ENCODE data around the gene ALK. TPM values are rescaled to one million over a fixed set of nuclear protein-coding genes. Genes with fewer than 3 reads are reported as not detected.

The ALK gene
- total and polyA plus RNA-seq, 4 donors = 4.2 to 16.7 (median 14.2) TPM

GRCh38 chr2:29444150-29444549 lies 477.2 kb downstream of the ALK start:
- 67% methylated on average over 1 of the region's 3 CpGs for WGBS (ENCODE audit: insufficient coverage)
- no peak overlapping the region for H3K27ac ChIP-seq (ENCODE audit: low read depth, low read length)

GRCh38 chr2:29443627-29444026 lies 477.8 kb downstream of the ALK start:
- Histone ChIP-seq H3K36me3 (ENCODE audit: control insufficient read depth, insufficient read depth, low read length) (no peaks in the 10 kb centered on the region), H3K4me1 (ENCODE audit: control insufficient read depth, insufficient read depth, low read length) (peaks cover 6% of the 10 kb centered on the region), H3K27ac (ENCODE audit: low read depth, low read length) (no peak overlapping the region), H3K27me3 (ENCODE audit: control insufficient read depth, insufficient read depth, low read length) (no peaks in the 10 kb centered on the region), H3K9me3 (ENCODE audit: control insufficient read depth, insufficient read depth, low read length) (no peaks in the 10 kb centered on the region), H3K4me3 (ENCODE audit: low read depth, low read length) (no peak overlapping the region)
- no peak for DNase-seq (ENCODE audit: low read depth in 4 of 6, low spot score in 6 of 6)
- 20% methylated on average over 1 of the region's 4 CpGs for WGBS (ENCODE audit: insufficient coverage)

More at GRCh38 chr2:29444150-29444549, 477.2 kb downstream of the ALK start:
- no peak for DNase-seq (ENCODE audit: low read depth in 4 of 6, low spot score in 6 of 6)
- H3K27me3 ChIP-seq (ENCODE audit: control insufficient read depth, insufficient read depth, low read length) = no peaks in the 10 kb centered on the region
- H3K4me1 ChIP-seq (ENCODE audit: control insufficient read depth, insufficient read depth, low read length) = peaks cover 6% of the 10 kb centered on the region
- H3K9me3 ChIP-seq (ENCODE audit: control insufficient read depth, insufficient read depth, low read length) = no peaks in the 10 kb centered on the region
- no peaks in the 10 kb centered on the region for H3K36me3 ChIP-seq (ENCODE audit: control insufficient read depth, insufficient read depth, low read length)
- no peak overlapping the region for H3K4me3 ChIP-seq (ENCODE audit: low read depth, low read length)

DNA sequence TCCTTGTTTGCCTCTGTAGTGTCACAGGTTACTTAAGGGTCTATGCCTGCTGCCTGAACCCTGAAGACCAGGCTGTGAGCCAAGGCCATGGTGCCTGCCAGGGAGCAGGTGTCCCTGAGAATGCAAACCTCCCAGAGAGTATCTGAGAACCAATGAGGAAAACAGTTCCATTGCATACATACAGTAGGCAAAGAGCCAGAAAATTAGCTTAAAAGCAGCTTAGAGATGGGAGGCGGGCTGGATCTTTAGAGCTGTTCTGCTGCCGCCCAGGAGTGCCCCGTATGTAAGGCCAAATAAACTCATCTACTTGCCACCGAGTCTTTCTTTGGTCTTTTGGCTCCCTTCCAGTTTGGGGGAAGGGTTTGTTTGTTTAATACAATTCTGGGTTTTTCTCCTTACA lies 478.2 kb downstream of the ALK start:
- H3K4me1 ChIP-seq (ENCODE audit: control insufficient read depth, insufficient read depth, low read length) = peaks cover 6% of the 10 kb centered on the region
- no peak overlapping the region for H3K27ac ChIP-seq (ENCODE audit: low read depth, low read length)
- H3K9me3 ChIP-seq (ENCODE audit: control insufficient read depth, insufficient read depth, low read length) = no peaks in the 10 kb centered on the region
- no peaks in the 10 kb centered on the region for H3K27me3 ChIP-seq (ENCODE audit: control insufficient read depth, insufficient read depth, low read length)
- no peak overlapping the region for H3K4me3 ChIP-seq (ENCODE audit: low read depth, low read length)
- H3K36me3 ChIP-seq (ENCODE audit: control insufficient read depth, insufficient read depth, low read length) = no peaks in the 10 kb centered on the region
- WGBS (ENCODE audit: insufficient coverage) = no CpG with 5 or more reads among the region's 4 CpGs
- peak in 2 of 6 donors; percentile 30 to 54 for DNase-seq (ENCODE audit: low read depth in 4 of 6, low spot score in 6 of 6)

- Histone ChIP-seq H3K9me3 (ENCODE audit: control insufficient read depth, insufficient read depth, low read length) (no peaks in the 10 kb centered on the region), H3K4me1 (ENCODE audit: control insufficient read depth, insufficient read depth, low read length) (peaks cover 6% of the 10 kb centered on the region), H3K36me3 (ENCODE audit: control insufficient read depth, insufficient read depth, low read length) (no peaks in the 10 kb centered on the region), H3K4me3 (ENCODE audit: low read depth, low read length) (no peak overlapping the region), H3K27ac (ENCODE audit: low read depth, low read length) (no peak overlapping the region), H3K27me3 (ENCODE audit: control insufficient read depth, insufficient read depth, low read length) (no peaks in the 10 kb centered on the region)
- DNase-seq (ENCODE audit: low read depth in 4 of 6, low spot score in 6 of 6) = no peak
- 90% methylated on average over 6 of the region's 6 CpGs for WGBS (ENCODE audit: insufficient coverage)
Measured at GRCh38 chr2:29440921-29441623, 480.3 kb downstream of the ALK start.

DNA sequence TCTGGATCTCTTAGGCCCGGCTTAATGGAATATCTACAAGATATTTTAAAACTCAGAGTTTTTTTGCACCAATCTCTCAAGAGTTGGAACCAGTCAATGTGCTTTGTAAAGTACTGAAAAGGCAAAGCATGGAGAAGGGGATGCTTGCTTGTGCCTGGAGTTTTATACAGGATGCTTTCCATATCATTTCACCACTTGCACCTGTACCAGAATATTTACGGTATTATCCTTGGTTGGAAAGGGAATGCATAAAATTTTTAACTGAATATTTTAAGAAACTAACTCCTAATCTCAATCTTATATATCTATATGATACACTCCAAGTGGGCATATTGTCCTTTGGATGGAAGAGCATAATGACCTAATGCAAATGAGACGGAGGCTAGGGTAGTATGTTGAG lies 487.5 kb downstream of the ALK start:
- no peak for DNase-seq (ENCODE audit: low read depth in 4 of 6, low spot score in 6 of 6)
- H3K27me3 ChIP-seq (ENCODE audit: control insufficient read depth, insufficient read depth, low read length) = no peaks in the 10 kb centered on the region
- no peaks in the 10 kb centered on the region for H3K36me3 ChIP-seq (ENCODE audit: control insufficient read depth, insufficient read depth, low read length)
- H3K9me3 ChIP-seq (ENCODE audit: control insufficient read depth, insufficient read depth, low read length) = no peaks in the 10 kb centered on the region
- H3K27ac ChIP-seq (ENCODE audit: low read depth, low read length) = no peak overlapping the region
- no peak overlapping the region for H3K4me3 ChIP-seq (ENCODE audit: low read depth, low read length)
- 80% methylated on average over 1 of the region's 3 CpGs for WGBS (ENCODE audit: insufficient coverage)
- no peaks in the 10 kb centered on the region for H3K4me1 ChIP-seq (ENCODE audit: control insufficient read depth, insufficient read depth, low read length)

- Histone ChIP-seq H3K4me1 (ENCODE audit: control insufficient read depth, insufficient read depth, low read length) (no peaks in the 10 kb centered on the region), H3K9me3 (ENCODE audit: control insufficient read depth, insufficient read depth, low read length) (no peaks in the 10 kb centered on the region), H3K4me3 (ENCODE audit: low read depth, low read length) (no peak overlapping the region), H3K36me3 (ENCODE audit: control insufficient read depth, insufficient read depth, low read length) (no peaks in the 10 kb centered on the region), H3K27me3 (ENCODE audit: control insufficient read depth, insufficient read depth, low read length) (no peaks in the 10 kb centered on the region), H3K27ac (ENCODE audit: low read depth, low read length) (no peak overlapping the region)
- WGBS (ENCODE audit: insufficient coverage) = 88% methylated on average over 1 of the region's 2 CpGs
- no peak for DNase-seq (ENCODE audit: low read depth in 4 of 6, low spot score in 6 of 6)
Measured at GRCh38 chr2:29433128-29433527, 488.3 kb downstream of the ALK start.

DNA sequence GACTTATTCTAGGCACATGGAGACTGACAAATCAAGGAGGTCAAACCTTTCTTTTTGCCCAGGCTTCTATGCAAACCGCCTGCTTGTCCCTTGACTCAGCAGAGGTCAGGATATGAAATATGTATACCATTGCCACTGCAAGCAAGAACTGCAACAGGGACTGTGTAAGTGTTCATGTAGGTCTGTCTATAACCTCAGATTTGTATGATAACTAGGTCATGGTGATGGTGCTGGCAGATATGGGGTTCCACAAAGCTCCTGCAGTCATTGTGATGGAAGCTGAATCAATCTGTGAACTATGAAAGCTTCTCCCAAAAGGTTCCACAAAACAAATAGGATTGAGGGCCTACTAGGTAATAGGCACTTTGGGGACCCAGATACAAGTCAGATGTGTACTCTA lies 489.9 kb downstream of the ALK start:
- WGBS (ENCODE audit: insufficient coverage) = no CpG with 5 or more reads among the region's 1 CpG
- no peaks in the 10 kb centered on the region for H3K36me3 ChIP-seq (ENCODE audit: control insufficient read depth, insufficient read depth, low read length)
- DNase-seq (ENCODE audit: low read depth in 4 of 6, low spot score in 6 of 6) = no peak
- H3K27me3 ChIP-seq (ENCODE audit: control insufficient read depth, insufficient read depth, low read length) = no peaks in the 10 kb centered on the region
- no peak overlapping the region for H3K27ac ChIP-seq (ENCODE audit: low read depth, low read length)
- no peaks in the 10 kb centered on the region for H3K4me1 ChIP-seq (ENCODE audit: control insufficient read depth, insufficient read depth, low read length)
- no peaks in the 10 kb centered on the region for H3K9me3 ChIP-seq (ENCODE audit: control insufficient read depth, insufficient read depth, low read length)
- H3K4me3 ChIP-seq (ENCODE audit: low read depth, low read length) = no peak overlapping the region

DNA sequence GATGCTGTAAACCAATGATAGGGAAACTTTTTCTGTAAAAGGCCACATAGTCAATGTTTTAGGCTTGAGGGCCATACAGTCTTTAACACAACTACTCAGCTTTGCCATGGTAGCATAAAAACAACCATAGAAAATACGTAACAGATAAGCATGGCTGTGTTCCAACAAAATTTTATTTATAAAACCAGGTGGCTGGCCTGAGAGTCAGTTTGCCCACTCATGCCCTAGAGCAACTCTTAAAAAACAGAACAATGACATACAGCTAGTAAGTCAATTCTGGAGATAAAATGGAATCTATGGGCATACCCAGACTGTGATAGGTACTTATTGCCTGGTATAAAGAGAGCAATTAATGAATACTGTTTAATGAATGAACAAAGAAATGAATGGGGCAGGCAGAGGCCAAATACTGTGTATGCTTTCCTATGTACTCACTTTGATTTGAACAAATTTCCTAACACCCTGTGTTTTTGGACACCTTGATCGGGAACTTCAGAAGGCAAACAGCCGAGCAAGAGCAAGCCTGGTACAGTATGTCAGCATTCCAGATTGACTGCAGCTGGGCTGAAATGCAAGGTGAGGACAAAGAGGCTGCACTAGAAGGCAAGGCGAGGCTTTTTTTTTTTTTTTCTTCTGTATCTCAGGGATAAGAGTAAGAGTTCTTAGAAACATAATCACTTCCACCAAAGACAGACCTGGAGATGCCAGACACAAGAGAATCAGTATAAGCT lies 490.8 kb downstream of the ALK start:
- no peaks in the 10 kb centered on the region for H3K4me1 ChIP-seq (ENCODE audit: control insufficient read depth, insufficient read depth, low read length)
- H3K4me3 ChIP-seq (ENCODE audit: low read depth, low read length) = no peak overlapping the region
- WGBS (ENCODE audit: insufficient coverage) = 80% methylated on average over 1 of the region's 4 CpGs
- H3K36me3 ChIP-seq (ENCODE audit: control insufficient read depth, insufficient read depth, low read length) = no peaks in the 10 kb centered on the region
- DNase-seq (ENCODE audit: low read depth in 4 of 6, low spot score in 6 of 6) = no peak
- no peaks in the 10 kb centered on the region for H3K27me3 ChIP-seq (ENCODE audit: control insufficient read depth, insufficient read depth, low read length)
- H3K27ac ChIP-seq (ENCODE audit: low read depth, low read length) = no peak overlapping the region
- H3K9me3 ChIP-seq (ENCODE audit: control insufficient read depth, insufficient read depth, low read length) = no peaks in the 10 kb centered on the region

GRCh38 chr2:29426354-29426753 lies 495.0 kb downstream of the ALK start:
- H3K27ac ChIP-seq (ENCODE audit: low read depth, low read length) = no peak overlapping the region
- no peaks in the 10 kb centered on the region for H3K9me3 ChIP-seq (ENCODE audit: control insufficient read depth, insufficient read depth, low read length)
- no peak for DNase-seq (ENCODE audit: low read depth in 4 of 6, low spot score in 6 of 6)
- H3K4me1 ChIP-seq (ENCODE audit: control insufficient read depth, insufficient read depth, low read length) = no peaks in the 10 kb centered on the region
- no peak overlapping the region for H3K4me3 ChIP-seq (ENCODE audit: low read depth, low read length)
- no peaks in the 10 kb centered on the region for H3K36me3 ChIP-seq (ENCODE audit: control insufficient read depth, insufficient read depth, low read length)
- H3K27me3 ChIP-seq (ENCODE audit: control insufficient read depth, insufficient read depth, low read length) = no peaks in the 10 kb centered on the region

GRCh38 chr2:29425866-29426265 lies 495.5 kb downstream of the ALK start:
- DNase-seq (ENCODE audit: low read depth in 4 of 6, low spot score in 6 of 6) = no peak
- H3K4me1 ChIP-seq (ENCODE audit: control insufficient read depth, insufficient read depth, low read length) = peaks cover 4% of the 10 kb centered on the region
- H3K4me3 ChIP-seq (ENCODE audit: low read depth, low read length) = no peak overlapping the region
- H3K9me3 ChIP-seq (ENCODE audit: control insufficient read depth, insufficient read depth, low read length) = no peaks in the 10 kb centered on the region
- H3K27ac ChIP-seq (ENCODE audit: low read depth, low read length) = no peak overlapping the region
- no peaks in the 10 kb centered on the region for H3K27me3 ChIP-seq (ENCODE audit: control insufficient read depth, insufficient read depth, low read length)
- no peaks in the 10 kb centered on the region for H3K36me3 ChIP-seq (ENCODE audit: control insufficient read depth, insufficient read depth, low read length)
- WGBS (ENCODE audit: insufficient coverage) = 88% methylated on average over 1 of the region's 1 CpG

Measured in spinal cord (tissue), 10 donors.